Central memory CD8-positive, alpha-beta T cell (primary cell): ENCODE measurements around the gene HS3ST1.

Experiments used
- ATAC-seq: fragments of 150-1000 bp; cut with Tn5 transposase; replicated peaks from 2 replicates; pipeline ENCODE4 v1.10.0; 2022; ENCODE audit warnings: mild to moderate bottlenecking, moderate FRiP score, moderate number of reproducible peaks; ENCODE audit not compliant: poor library complexity, severe bottlenecking; ENCODE audit errors: extremely low read depth
- DNase-seq, 2 donors: peaks; one replicate each; pipeline ENCODE4 v3.0.0; 2021; ENCODE audit warnings: low spot score in 2 of 2
- H3K27ac Mint-ChIP-seq: one replicate; pipeline ENCODE4 v1.8.0; 2022; ENCODE audit warnings: low read depth, mild to moderate bottlenecking, moderate library complexity, mixed read lengths
- H3K27me3 Mint-ChIP-seq: one replicate; pipeline ENCODE4 v1.8.0; 2022; ENCODE audit warnings: mixed read lengths
- H3K36me3 Mint-ChIP-seq: one replicate; pipeline ENCODE4 v1.8.0; 2022; ENCODE audit warnings: mild to moderate bottlenecking, moderate library complexity, mixed read lengths; ENCODE audit not compliant: insufficient read depth
- H3K4me1 Mint-ChIP-seq: one replicate; pipeline ENCODE4 v1.8.0; 2022; ENCODE audit warnings: mixed read lengths
- H3K4me3 Mint-ChIP-seq: one replicate; pipeline ENCODE4 v1.8.0; 2022; ENCODE audit warnings: mild to moderate bottlenecking, moderate library complexity, mixed read lengths
- H3K9me3 Mint-ChIP-seq: one replicate; pipeline ENCODE4 v1.8.0; 2022; ENCODE audit warnings: mixed read lengths

HS3ST1 gene

DNA sequence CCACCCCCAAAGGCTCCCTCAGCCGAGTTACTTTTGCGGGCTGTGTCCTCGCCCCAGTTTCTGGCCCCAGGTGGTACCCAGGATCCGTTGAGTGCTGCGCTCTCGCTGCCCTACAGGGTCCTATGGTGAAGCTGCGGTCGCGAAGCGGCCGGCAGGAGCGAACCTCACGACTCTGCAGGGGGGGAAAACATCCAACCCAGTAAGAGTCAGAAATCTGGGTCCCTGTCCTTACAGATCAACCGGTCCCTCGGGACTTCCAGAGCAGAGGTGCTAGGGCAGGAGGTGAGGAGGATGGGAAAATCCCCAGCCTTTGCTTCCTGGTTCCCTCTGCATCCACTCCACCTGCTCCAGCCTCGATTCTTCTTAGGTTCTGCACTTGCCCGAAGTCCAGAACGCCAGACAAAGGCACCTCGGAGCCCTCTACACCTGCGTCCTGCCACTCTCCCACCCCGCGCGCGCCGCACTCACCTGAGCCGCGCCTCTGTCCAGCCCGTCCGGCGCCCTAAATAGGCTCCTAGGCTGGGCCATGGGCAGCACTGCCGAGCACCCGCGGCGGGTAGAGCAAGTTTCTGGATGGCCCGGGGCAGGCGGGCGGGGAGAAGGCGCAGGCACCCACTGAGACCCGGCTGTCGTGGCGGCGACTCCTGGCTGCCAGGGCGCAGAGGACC, at the start of gene HS3ST1:
Gene HS3ST1 (minus strand): TSS at position 664 of the 668 bp plus-strand sequence. CDS start 28,889 bp downstream, outside the sequence.
- peaks cover 12% of the 10 kb centered on the region for H3K4me1 Mint-ChIP-seq

DNA sequence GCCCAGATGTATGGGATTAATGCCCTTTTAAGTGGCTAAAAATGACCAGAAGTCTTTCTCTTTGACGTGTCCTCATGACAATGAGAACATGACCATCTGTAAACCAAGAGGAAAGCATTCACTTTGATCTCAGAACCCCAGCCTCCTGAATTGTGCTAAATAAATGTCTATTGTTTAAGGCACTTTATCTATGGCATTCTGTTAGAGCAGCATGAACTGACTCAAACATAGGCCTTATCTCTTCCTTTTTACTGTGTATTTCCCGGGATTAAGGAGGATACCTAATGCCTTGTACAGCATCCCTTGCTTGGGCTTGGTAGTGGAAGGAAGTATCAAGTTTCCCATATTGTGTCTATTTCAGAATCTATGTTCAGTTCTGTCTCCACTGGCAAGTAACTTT, 47.2 kb upstream of the HS3ST1 start:
- H3K36me3 Mint-ChIP-seq: peaks cover 2% of the 10 kb centered on the region
- H3K4me1 Mint-ChIP-seq: peaks cover 21% of the 10 kb centered on the region
- H3K27me3 Mint-ChIP-seq: no peaks in the 10 kb centered on the region
- no peak overlapping the region for H3K4me3 Mint-ChIP-seq
- H3K9me3 Mint-ChIP-seq: peaks cover 17% of the 10 kb centered on the region
- H3K27ac Mint-ChIP-seq: no peak overlapping the region
- ATAC-seq (no peak), DNase-seq (no peak)

More for the DNA sequence above, at the start of gene HS3ST1:
- no peak within 1 kb of the TSS for H3K27ac Mint-ChIP-seq
- peak within 1 kb of the TSS; percentile 37 for H3K4me3 Mint-ChIP-seq
- no peak for ATAC-seq
- no peak for DNase-seq
- peaks cover 43% of the 10 kb centered on the region for H3K27me3 Mint-ChIP-seq
- no peaks in the 10 kb centered on the region for H3K9me3 Mint-ChIP-seq
- H3K36me3 Mint-ChIP-seq: no peaks in the 10 kb centered on the region

DNA sequence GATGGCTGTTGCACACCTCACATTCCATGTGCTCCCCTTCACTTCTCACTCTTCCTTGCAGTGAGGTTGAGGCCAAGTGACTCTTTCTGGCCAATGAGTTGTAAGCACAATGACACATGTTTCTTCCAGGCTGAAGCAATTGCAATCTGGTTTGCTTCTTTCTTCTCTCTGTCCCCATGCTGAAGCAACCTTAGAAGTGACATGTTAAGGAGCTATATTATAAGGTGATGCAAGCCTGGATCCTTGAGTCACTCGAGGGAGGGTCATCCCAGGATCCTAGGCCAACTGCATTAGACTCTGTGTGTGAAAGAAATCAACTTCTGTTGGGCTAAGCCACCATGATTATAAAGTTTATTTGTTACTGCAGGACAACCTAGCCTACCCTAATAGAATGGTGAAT, 45.5 kb upstream of the HS3ST1 start:
- Mint-ChIP-seq H3K4me3 (no peak overlapping the region), H3K27me3 (no peaks in the 10 kb centered on the region), H3K27ac (no peak overlapping the region), H3K4me1 (peaks cover 33% of the 10 kb centered on the region), H3K9me3 (peaks cover 12% of the 10 kb centered on the region), H3K36me3 (peaks cover 2% of the 10 kb centered on the region)
- ATAC-seq (no peak), DNase-seq (no peak)

DNA sequence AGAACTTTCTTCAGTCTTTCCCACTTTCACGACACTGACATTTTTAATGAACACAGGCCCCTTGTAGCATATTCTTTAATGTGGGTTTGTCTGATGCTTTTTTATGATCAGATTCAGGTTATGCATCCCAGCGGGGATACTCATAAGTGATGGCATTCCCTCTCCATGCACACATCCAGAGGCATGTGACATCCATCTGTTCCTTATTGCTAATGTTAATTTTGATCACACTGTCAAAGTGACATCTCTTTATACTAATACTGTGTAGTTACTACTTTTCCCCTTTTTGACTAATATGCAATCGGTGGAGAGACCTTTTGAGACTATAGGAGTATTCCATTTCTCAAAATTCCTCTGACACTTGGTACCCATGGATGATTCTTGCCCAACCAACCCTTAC, 43.8 kb upstream of the HS3ST1 start:
- DNase-seq (no peak), ATAC-seq (no peak)
- peaks cover 11% of the 10 kb centered on the region for H3K9me3 Mint-ChIP-seq
- H3K27ac Mint-ChIP-seq: peak overlapping the region; percentile 82
- H3K4me3 Mint-ChIP-seq: peak overlapping the region; percentile 67
- H3K36me3 Mint-ChIP-seq: peaks cover 2% of the 10 kb centered on the region
- H3K27me3 Mint-ChIP-seq: no peaks in the 10 kb centered on the region
- H3K4me1 Mint-ChIP-seq: peaks cover 33% of the 10 kb centered on the region

DNA sequence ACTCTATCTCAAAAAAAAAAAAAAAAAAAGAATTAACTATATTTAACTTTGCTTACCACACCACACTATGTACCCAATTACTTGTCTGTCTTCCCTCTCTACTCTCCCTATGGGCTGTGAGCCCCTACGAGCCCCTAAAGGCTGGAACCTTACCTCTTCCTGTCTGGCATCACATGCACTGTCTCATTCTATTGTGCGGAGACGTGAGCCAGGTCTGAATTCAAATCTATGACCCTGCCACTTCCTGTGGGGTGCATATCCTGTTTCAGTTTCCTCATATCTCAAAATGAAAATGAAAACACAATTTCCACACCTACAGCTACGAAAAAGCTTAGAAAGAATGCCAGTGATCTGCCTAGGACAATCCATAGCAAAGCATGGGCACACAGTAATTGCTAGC, 42.9 kb upstream of the HS3ST1 start:
- H3K4me1 Mint-ChIP-seq: peaks cover 33% of the 10 kb centered on the region
- peak; percentile 96 for ATAC-seq

DNA sequence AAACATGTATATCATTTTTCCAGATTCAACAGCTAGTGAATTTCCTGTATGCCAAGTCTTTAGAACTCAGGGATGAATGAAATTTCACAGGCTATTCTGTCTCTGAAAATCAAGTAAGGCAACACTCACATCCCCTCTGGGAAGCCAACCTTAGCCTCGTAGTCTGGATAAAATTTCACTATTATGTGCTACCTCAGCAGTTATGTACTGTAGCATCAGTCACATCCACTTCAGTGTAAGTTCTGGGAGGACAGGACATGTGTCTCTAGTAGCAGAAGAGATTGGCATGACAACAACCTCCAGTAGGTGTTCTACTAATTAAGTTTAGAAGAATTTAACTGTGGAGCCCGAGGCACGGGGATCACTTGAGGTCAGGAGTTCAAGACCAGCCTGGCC, 42.4 kb upstream of the HS3ST1 start:
- H3K4me1 Mint-ChIP-seq: peaks cover 33% of the 10 kb centered on the region
- H3K4me3 Mint-ChIP-seq: no peak overlapping the region
- DNase-seq: no peak
- peaks cover 2% of the 10 kb centered on the region for H3K36me3 Mint-ChIP-seq
- peaks cover 11% of the 10 kb centered on the region for H3K9me3 Mint-ChIP-seq
- no peak for ATAC-seq
- H3K27ac Mint-ChIP-seq: peak overlapping the region; percentile 82
- H3K27me3 Mint-ChIP-seq: no peaks in the 10 kb centered on the region

More for the DNA sequence above, 42.9 kb upstream of the HS3ST1 start:
- DNase-seq: peak in 1 of 2 donors; percentile 42
- H3K36me3 Mint-ChIP-seq: peaks cover 2% of the 10 kb centered on the region
- peak overlapping the region; percentile 67 for H3K4me3 Mint-ChIP-seq
- H3K27me3 Mint-ChIP-seq: no peaks in the 10 kb centered on the region
- H3K9me3 Mint-ChIP-seq: peaks cover 11% of the 10 kb centered on the region
- H3K27ac Mint-ChIP-seq: peak overlapping the region; percentile 82

DNA sequence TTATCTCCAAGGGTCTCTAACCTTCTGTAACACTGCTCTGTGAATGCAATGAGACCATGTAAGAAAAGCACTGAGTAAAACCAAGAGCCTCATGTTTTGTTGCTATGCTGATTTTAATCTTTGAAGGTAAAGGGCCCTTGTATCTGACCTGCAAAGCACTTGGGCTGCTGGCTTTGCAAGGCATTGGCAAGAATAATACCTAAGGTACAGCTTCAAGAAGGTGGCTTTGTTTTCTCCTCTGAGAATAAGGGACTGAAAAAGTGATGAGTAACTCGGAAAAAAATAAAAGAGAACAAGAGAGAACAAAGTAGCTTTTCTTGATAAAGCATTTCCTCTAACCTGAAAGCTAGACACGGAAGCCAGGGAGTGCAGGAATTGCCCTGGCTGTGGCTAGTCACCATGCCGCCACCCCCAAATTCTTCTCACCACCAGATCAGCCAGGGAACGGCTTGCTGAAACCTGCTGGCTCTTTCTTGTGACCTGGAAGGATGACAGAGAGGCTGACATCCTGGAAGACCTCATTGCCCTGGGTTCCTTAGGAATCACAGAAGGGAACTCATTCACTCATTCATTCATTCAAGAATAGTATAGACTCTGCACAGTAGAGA, 41.8 kb upstream of the HS3ST1 start:
- no peak for DNase-seq
- H3K27me3 Mint-ChIP-seq: no peaks in the 10 kb centered on the region
- H3K36me3 Mint-ChIP-seq: peaks cover 2% of the 10 kb centered on the region
- H3K4me3 Mint-ChIP-seq: no peak overlapping the region
- H3K27ac Mint-ChIP-seq: peak overlapping the region; percentile 62
- no peak for ATAC-seq
- peaks cover 33% of the 10 kb centered on the region for H3K4me1 Mint-ChIP-seq
- peaks cover 11% of the 10 kb centered on the region for H3K9me3 Mint-ChIP-seq

DNA sequence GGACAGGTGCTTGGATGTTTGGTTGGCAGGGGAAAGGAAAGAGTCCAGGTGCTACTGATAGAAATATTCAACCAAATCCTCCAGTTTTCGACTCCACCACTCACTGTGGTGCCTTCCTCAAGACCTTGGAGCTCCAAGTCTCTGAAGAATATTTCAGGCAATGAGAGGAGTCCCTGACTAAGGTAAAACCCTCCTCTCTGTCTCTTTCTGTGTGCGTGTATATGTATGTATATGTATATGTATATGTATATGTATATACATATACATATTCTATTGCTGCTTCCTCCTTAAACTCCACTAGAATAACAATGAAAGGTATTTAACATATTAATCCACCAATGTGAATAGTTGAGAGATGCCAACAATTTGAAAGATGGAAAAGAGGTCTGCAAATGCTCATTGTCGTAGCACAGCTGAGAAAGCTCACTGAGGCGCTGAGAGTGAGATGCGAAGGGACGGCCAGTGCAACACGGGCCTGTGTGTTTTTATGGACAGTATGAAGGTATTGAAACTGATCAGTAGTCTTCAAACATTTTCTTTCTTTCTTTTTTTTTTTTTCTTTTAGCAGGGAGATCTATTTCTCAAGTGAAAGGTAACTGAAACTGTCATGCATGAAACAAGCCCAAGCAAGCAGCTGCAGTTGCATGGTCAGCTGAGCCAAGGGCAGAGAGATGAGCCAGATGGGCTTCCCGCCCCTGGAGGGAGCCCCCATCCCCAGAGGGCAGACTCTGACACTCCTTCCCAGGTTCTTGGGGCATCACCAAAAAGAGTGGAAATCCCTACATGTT, 41.1 kb upstream of the HS3ST1 start:
- ATAC-seq (no peak), DNase-seq (no peak)
- Mint-ChIP-seq H3K27me3 (peaks cover 2% of the 10 kb centered on the region), H3K4me3 (no peak overlapping the region), H3K4me1 (peaks cover 33% of the 10 kb centered on the region), H3K36me3 (peaks cover 2% of the 10 kb centered on the region), H3K27ac (peak overlapping the region; percentile 62), H3K9me3 (peaks cover 11% of the 10 kb centered on the region)

DNA sequence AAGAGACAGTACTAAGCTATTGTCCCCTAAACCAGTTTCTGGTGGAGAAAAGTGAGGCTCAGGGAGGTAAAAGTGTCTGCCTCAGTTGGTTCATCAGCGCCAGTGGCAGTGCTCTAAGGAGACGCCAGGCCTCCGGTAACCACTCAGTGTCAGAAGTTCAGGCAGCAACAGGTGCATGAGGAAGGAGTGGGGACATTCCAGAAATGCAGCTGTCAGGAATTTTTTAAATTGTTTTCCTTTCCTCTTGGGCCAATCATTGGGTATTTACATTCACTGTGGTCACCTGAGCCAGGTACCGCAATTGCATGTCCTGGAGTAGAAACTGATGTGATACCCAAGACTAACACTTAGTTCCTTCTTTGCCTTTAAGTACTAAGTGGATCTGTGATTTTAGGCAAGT, 40.2 kb upstream of the HS3ST1 start:
- H3K9me3 Mint-ChIP-seq: peaks cover 11% of the 10 kb centered on the region
- peaks cover 2% of the 10 kb centered on the region for H3K36me3 Mint-ChIP-seq
- H3K27ac Mint-ChIP-seq: no peak overlapping the region
- H3K4me3 Mint-ChIP-seq: no peak overlapping the region
- H3K4me1 Mint-ChIP-seq: peaks cover 33% of the 10 kb centered on the region
- DNase-seq: no peak
- H3K27me3 Mint-ChIP-seq: peaks cover 10% of the 10 kb centered on the region
- no peak for ATAC-seq

DNA sequence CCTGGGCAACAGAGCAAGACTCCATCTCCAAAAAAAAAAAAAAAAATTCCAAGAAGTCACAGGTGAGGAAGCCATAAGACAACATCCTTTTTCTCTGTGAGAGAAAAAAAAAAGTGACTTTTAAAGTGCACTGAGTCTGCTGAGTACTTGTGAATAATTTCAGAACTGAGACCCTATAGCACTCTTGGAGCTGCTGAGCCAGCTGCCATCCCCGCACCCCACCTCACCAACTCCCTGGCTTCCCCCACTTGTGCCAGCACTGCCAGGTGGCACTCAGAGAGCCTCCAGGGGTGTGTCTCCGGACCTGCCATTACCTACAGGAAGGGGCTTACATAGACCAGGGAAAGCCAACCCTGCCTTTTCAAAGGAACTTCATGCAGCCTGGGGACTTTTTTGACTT, 39.2 kb upstream of the HS3ST1 start:
- peaks cover 28% of the 10 kb centered on the region for H3K4me1 Mint-ChIP-seq
- H3K4me3 Mint-ChIP-seq: no peak overlapping the region
- peaks cover 2% of the 10 kb centered on the region for H3K36me3 Mint-ChIP-seq
- peaks cover 12% of the 10 kb centered on the region for H3K27me3 Mint-ChIP-seq
- DNase-seq: no peak
- ATAC-seq: no peak
- peaks cover 11% of the 10 kb centered on the region for H3K9me3 Mint-ChIP-seq
- no peak overlapping the region for H3K27ac Mint-ChIP-seq

DNA sequence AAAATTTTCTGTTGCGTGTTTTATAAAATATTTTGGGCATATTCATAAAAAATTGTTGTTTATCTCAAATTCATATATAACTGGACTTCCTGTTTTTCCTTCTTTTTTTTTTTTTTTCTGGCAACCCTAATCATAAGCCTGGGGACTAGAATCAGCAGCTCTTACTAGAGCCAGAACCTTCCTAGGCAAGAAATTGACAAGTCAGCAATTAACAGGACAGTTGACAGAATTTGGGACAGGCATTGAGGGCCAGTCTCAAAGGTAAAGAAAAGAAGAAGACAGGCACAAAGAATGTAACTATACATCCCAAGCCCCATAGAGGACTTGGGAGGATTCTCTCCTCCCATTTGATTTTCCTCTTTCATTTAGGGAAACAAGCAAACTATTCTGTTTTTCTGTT, 35.0 kb upstream of the HS3ST1 start:
- DNase-seq (no peak), ATAC-seq (no peak)
- Mint-ChIP-seq H3K4me3 (no peak overlapping the region), H3K27ac (no peak overlapping the region), H3K27me3 (peaks cover 42% of the 10 kb centered on the region), H3K9me3 (peaks cover 9% of the 10 kb centered on the region), H3K36me3 (peaks cover 1% of the 10 kb centered on the region), H3K4me1 (no peaks in the 10 kb centered on the region)

DNA sequence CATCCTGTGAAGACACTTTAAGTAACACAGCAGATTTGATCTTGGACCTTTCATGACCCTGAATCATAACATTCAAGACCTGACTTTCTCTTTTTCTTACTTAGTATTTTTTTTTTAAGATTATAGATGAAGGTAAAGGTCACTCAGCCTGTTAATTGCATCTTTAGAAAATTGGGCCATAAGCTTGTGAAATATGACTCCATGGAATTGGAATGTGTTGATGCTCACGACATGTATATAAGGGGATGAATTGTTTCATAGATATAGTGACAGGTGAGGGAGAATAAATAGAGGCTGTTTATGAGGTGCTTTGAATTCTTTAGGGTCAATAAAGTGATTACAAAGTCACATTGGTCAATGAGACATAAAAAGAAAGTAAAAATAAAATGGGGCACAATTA, 27.7 kb upstream of the HS3ST1 start:
- Mint-ChIP-seq H3K9me3 (peaks cover 9% of the 10 kb centered on the region), H3K36me3 (peaks cover 1% of the 10 kb centered on the region), H3K4me1 (no peaks in the 10 kb centered on the region), H3K27me3 (peaks cover 47% of the 10 kb centered on the region), H3K4me3 (no peak overlapping the region), H3K27ac (no peak overlapping the region)
- DNase-seq (no peak), ATAC-seq (no peak)
